GM19193 (cell line): ENCODE measurements around the gene PARD3B.

Experiments
- POLR2A ChIP-seq: IDR thresholded peaks from 4 replicates; pipeline ENCODE4 v1.6.1; 2011; ENCODE audit not compliant: insufficient read depth, insufficient read length; ENCODE audit errors: extremely low read depth

Gene PARD3B

DNA sequence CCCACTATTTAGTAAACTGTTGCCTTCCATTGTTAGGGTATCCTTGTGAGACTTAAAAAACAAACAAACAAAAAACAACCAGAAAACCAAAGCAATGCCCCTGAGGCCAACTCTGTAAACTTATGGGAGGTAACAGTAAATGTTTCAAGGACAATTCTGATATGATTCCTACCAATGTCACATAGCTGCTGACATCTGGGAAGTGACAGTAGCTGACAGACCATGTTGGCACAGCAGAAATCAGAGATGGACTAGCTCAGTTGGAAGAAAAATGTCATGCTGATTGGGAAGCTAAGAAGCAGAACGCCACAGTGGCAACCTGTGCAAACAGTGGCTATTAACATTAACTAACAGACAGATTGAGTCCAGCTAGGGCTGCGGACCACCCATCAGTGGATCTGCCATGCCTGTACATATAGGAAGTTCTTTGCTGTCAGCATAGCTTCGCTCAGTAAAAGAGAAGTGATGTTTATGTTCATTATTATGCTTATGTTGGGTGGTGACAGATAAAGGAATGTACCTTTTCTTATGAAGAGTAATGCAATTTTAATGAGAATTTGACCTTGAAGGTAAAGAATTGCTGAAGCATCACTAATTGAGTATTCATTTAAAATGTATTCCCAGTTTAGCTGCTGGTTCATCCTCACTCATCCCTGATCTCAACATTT is 180.6 kb downstream of the PARD3B start:
- no peak for TF ChIP-seq POLR2A

DNA sequence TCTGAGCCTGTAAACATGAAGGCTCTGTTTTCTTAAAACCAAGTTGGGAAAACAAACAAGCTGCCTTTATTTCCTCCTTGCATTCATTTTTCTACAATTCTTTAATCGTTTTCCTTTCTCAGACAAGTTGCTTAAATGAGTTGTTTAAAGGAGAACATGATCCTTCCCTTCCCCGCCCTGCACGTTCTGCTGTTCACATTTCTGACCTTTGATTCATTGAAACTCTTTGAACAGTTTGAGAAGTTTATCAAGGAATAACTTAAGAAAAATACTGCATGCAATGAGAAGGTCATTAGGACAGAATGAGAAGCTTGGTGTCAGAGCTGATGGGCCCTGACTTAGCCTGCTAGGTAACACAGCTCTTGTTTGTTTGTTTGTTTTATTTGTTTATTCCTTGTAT is 181.6 kb downstream of the PARD3B start:
- TF ChIP-seq POLR2A, result no peak

DNA sequence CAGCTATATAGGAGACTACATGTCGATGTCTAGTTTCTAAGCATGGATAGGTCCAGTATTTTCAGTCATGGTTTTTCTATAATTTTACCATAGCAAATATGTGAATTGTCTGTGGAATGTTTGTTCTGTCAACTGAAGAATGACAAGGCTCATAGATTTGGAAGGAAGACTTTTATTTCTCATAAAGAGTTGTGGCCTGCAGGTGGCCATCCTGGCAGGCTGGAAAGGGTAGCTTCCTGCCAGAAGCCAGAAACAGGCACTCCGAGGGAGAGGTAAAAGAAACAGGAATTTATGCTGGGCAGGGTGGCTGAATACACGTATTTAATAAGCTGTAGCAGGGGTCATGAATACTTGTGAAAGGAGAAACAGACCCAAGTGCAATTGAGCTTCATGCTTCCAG is 182.1 kb downstream of the PARD3B start:
- no peak for TF ChIP-seq POLR2A

DNA sequence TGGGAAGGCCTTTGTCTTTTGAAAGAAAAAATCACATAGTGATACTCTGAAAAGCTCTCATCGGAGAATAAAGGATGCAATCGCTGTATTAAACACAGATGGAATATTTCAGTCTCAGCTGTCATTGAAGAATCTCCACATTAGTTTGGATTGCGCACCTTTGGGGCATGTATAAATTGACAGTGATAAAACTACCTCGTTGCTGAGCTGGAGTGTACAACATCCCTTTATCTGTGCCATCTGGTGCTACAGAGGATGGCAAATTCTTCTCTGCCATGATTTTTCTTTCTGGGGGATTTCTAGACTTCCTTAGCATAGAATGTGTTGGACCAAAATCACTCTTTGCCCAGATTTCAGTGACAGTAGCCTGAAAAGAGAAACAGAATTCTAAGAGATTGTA is 185.3 kb downstream of the PARD3B start:
- TF ChIP-seq POLR2A, result no peak

DNA sequence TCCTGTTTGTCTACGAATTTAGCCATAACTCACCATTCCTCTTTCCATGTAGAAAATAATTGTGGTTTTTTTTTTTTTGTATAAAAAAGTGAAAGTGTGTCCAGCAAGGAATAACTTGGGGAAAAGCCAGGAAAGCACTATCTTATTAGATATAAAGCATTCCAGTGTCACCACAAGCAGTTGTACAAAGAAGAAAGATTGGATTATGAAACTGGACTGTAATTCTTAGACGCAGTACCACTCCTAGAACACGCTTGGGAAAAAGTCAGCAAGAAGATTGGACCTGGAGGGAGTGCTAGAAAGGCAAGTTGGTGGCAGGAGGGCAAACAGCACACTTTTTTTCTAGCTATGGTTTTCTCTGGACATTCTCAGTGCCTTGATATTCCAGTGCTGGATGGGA is 186.7 kb downstream of the PARD3B start:
- no peak for TF ChIP-seq POLR2A

DNA sequence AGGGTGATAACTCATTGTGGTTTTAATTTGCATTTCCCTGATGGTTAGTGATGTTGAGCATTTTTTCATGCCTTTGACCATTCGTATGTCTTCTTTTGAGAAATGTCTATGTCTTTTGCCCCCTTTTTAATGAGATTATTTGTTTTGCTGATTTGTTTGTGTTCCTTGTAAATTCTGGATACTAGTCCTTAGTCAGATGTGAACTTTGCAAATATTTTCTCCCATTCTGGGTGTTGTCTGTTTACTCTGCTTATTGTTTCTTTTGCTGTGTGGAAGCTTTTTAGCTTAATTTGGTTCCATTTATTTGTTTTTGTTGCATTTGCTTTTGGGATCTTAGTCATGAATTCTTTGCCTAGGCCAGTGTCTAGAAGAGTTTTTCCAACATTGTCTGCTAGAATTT is 192.0 kb downstream of the PARD3B start:
- TF ChIP-seq POLR2A, result no peak

DNA sequence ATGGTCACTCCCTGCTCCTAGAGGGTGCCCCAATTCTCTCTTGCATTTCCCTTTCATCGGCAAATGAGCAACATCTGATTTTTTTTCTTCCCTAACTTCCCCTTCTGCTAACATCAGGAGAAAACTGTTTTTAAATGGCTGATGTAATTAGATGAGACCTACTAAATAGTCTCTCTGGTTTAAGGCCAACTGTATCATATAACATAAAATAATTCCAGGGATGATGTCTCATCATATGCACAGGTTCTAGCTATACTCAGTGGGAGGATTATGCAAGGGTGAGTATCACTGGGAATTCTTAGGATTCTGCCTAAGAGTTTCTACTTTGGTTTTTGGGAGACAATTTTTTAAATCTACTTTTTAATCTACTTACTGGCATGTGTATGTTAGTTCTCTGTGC is 193.4 kb downstream of the PARD3B start:
- TF ChIP-seq POLR2A, result no peak

DNA sequence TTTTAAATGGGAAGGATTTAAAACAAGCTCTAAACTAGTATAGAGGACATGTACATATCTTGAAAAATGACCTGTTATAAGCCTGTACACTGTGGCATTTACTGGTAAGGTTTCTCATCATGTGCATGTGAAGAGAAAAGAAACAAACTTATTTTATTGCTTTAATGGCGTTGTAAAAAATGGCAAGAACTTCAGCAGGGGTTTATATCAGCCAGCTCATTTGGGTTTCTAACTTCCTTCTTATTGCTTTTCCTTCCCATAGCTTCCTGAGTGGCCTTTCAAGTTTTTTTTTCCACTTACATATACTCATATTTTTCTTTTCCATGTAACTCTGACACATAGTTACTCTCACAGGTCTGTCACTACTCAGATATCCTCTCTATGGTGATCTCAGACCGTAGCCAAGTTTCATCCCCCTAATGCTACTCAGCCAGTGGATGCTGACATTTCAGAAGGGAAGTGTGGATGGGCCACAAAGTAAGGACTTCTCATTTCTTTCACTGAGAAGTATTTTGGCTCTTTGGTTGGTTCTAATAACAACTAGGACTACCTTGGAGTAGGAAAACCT is 198.2 kb downstream of the PARD3B start:
- TF ChIP-seq POLR2A, result no peak

DNA sequence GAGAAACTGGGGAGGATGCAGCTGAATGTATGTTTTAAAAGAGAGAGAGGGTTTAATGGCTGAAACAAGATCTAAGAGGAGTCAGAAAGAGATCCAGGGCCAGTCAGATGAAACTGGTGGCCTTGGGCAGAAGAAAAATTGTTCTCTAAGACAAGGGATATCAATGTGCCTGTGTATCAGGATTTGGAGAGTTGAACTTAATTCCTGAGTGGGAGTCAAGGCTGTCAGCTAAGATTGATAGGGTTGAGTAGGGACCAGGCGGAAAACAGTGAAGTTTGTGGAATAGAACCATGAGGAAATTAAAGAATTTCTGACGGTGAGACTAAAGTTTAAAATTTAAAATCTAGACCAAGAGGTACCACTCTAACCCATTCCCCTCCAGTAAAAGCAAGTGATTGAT is 199.2 kb downstream of the PARD3B start:
- no peak for TF ChIP-seq POLR2A

DNA sequence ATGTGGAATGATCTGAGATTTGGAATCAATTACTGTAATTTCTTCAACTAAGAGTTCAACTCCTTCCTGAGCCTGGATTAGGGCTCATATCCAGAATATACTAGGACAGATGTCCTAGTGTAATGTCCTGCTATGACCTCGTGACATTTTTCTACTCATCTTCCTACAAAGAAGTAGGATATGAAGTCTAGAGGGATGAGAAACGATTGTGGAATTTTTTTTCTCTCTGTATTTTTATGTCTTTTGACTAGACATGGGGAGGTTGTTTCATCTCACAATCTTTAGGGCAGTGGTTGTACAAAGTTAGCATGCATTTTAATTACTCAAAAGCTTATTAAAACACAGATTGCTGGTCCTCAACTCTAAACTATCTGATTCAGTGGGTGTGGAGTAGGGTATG is 203.0 kb downstream of the PARD3B start:
- no peak for TF ChIP-seq POLR2A

DNA sequence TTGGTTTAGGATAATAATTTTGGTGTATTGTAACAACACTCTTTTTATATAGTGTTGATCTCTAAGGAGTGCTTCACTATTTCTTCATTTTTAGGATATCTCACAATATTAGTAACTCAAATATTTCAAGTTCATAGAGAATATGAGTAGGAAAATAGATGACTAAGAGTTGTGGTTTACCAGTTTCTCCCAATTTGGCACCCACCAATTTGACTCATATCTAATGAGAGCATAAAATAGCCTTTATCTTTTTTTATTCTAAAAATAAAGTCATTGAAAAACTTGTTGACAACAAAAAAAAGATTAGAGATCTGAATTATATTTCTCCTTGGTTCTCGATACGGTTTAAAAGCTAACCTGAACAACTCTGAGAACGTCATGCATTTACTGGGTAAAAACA is 204.0 kb downstream of the PARD3B start:
- no peak for TF ChIP-seq POLR2A

DNA sequence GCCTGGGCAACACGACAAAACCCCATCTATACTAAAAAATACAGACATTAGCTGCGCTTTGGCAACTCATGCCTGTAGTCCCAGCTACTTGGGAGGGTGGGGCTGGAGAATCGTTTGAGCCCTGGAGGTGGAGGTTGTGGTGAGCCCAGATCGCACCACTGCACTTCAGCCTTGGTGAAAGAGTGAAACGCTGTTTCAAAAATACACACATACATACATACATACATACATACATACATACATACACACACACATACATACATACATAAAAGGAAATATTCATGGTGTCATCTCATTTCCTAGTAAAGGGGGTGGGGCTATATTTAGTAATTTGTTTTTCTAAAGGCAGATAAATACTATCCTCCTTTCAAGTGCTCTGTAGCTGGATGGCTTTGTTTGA is 205.1 kb downstream of the PARD3B start:
- TF ChIP-seq POLR2A, result no peak

DNA sequence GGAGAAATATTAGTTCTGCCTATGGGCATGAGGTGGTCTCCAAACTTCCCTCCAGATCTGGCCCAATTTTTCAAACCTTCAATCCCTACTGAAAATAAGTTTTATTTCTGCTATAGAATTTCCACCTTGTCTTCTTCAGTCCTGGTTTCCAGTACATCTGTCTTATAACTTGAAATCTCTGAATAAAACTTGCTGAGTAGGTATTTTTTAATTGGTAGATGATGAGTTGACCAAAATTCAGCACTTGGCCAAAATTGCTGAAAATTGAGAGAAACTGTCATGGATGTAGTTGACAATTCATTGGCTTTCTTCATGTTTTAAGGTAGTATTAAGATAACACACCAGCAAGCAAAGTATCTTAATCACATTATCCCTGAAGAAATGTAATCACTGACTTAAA is 206.2 kb downstream of the PARD3B start:
- TF ChIP-seq POLR2A, result no peak

DNA sequence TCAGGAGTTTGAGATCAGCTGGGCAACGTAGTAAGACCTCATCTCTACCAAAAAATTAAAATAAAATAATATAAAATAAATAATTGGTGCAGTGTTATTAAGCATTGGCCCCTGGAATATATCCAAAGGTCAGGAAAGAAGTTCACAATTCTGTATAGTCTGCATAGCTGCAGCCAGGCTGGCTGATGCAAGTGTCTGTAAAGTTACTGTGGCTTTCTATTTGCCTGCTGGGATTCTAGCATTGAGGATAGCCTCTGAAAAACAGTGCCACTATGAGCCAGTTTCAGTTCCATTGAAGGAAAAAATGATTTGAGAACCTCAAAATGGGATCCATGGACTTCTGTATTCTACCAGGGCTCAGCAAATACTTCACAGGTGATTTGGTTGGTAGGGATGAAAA is 208.6 kb downstream of the PARD3B start:
- no peak for TF ChIP-seq POLR2A

DNA sequence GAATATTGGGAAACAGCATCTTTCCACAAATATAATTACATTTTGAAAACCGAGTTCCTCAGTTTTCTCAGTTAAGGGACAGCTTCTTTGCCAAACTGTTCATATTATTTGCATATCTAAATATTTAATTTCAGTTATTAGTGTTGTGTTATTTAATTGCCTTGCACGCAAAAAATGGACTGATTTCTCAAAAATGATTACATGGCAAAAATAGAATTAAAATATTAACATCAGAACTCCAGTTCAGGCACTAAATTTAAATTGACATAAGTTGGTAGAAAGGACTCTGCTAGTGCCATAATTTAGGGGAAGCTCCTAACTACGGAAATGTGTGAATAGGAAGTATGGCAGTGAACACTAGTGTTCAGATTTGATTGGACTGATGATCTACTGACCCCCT is 209.6 kb downstream of the PARD3B start:
- no peak for TF ChIP-seq POLR2A

DNA sequence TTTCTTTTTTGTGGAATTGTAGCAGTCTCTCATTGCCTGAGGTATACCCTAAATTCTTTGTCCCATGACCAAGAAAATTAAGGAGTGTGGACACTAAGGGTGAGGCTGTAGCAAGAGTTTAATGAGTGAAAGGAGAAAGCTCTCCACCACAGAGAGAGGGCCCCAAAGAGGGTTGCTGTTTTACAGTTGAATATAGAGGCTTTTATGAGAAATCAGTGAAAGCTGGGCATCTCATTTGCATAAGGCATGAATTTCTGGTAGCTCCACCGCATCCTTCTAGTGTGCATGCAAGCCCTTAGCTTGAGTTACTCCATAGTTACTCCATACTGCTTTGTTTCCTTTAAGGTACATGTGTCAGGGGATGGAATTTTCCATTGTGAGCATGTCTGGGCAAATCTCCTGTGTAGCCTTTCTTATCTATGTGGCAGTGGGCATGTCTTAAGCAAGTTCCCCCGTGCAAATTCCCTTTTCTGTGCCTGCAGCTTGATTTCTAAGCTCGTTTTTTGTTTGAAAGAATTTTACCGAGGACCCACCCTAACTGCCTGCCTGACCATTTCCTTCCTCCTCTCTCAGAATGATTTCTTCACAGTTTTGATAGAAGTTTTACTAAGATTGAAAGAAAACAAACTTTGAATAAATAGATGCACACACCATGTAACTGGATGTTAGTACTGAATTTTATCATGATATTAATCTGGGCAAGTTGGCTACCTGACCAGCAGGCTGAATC is 218.9 kb downstream of the PARD3B start:
- no peak for TF ChIP-seq POLR2A
